Activated naive CD8-positive, alpha-beta T cell treated with anti-CD3 and anti-CD28 coated beads, Interleukin-2, amount 50 U/mL, for 24 hours (primary cell): ENCODE measurements around the gene CDC27.
A peak's percentile ranks its signal among the peaks of the same experiment; 100 is the strongest.
"Not testable (repeated sequence)": the region's sequence is repeated elsewhere in the genome, so short reads cannot be mapped to it uniquely, and the experiment has no call there.

ENCODE experiments used
- ATAC-seq: fragments of 150-1000 bp; cut with Tn5 transposase; one replicate; pipeline ENCODE4 v1.10.0; 2021
- DNase-seq: peaks from one replicate; pipeline ENCODE4 v3.0.0; 2021
- H3K27ac Mint-ChIP-seq: one replicate; pipeline ENCODE4 v1.8.0; 2021; ENCODE audit warnings: mild to moderate bottlenecking, mixed read lengths
- H3K27me3 Mint-ChIP-seq: one replicate; pipeline ENCODE4 v1.8.0; 2021; ENCODE audit warnings: mixed read lengths
- H3K36me3 Mint-ChIP-seq: one replicate; pipeline ENCODE4 v1.8.0; 2021; ENCODE audit warnings: low read depth, mixed read lengths
- H3K4me1 Mint-ChIP-seq: one replicate; pipeline ENCODE4 v1.8.0; 2021; ENCODE audit warnings: mixed read lengths
- H3K4me3 Mint-ChIP-seq: one replicate; pipeline ENCODE4 v1.8.0; 2021; ENCODE audit warnings: mild to moderate bottlenecking, moderate library complexity, mixed read lengths
- H3K9me3 Mint-ChIP-seq: one replicate; pipeline ENCODE4 v1.8.0; 2021; ENCODE audit warnings: mixed read lengths

Gene CDC27

GRCh38 chr17:47224077-47224476, 35.0 kb upstream of the CDC27 start:
- H3K36me3 Mint-ChIP-seq, H3K4me3 Mint-ChIP-seq, DNase-seq, H3K27ac Mint-ChIP-seq, ATAC-seq, H3K27me3 Mint-ChIP-seq, H3K9me3 Mint-ChIP-seq: not testable (repeated sequence)
- peaks cover 23% of the 10 kb centered on the region for H3K4me1 Mint-ChIP-seq

- no peak for DNase-seq
- Mint-ChIP-seq H3K4me3 (no peak overlapping the region), H3K4me1 (peaks cover 29% of the 10 kb centered on the region), H3K27me3 (no peaks in the 10 kb centered on the region), H3K36me3 (no peaks in the 10 kb centered on the region), H3K9me3 (peaks cover 8% of the 10 kb centered on the region), H3K27ac (no peak overlapping the region)
- no peak for ATAC-seq
Measured at GRCh38 chr17:47223460-47223859, 34.4 kb upstream of the CDC27 start.

- Mint-ChIP-seq H3K36me3 (no peaks in the 10 kb centered on the region), H3K4me3 (no peak overlapping the region), H3K9me3 (peaks cover 8% of the 10 kb centered on the region), H3K27ac (no peak overlapping the region), H3K4me1 (peaks cover 34% of the 10 kb centered on the region), H3K27me3 (no peaks in the 10 kb centered on the region)
- no peak for ATAC-seq
- DNase-seq, result no peak
Measured at GRCh38 chr17:47223007-47223406, 33.9 kb upstream of the CDC27 start.

GRCh38 chr17:47222047-47222446, 33.0 kb upstream of the CDC27 start:
- H3K36me3 Mint-ChIP-seq, result no peaks in the 10 kb centered on the region
- H3K9me3 Mint-ChIP-seq, result peaks cover 8% of the 10 kb centered on the region
- ATAC-seq (no peak), DNase-seq (no peak)
- H3K4me3 Mint-ChIP-seq, result no peak overlapping the region
- H3K27ac Mint-ChIP-seq, result no peak overlapping the region
- peaks cover 39% of the 10 kb centered on the region for H3K4me1 Mint-ChIP-seq
- no peaks in the 10 kb centered on the region for H3K27me3 Mint-ChIP-seq

- Mint-ChIP-seq H3K27ac (no peak overlapping the region), H3K27me3 (no peaks in the 10 kb centered on the region), H3K9me3 (peaks cover 8% of the 10 kb centered on the region), H3K36me3 (no peaks in the 10 kb centered on the region), H3K4me1 (peaks cover 42% of the 10 kb centered on the region), H3K4me3 (no peak overlapping the region)
- ATAC-seq (no peak), DNase-seq (no peak)
Measured at GRCh38 chr17:47221154-47221553, 32.1 kb upstream of the CDC27 start.

- Mint-ChIP-seq H3K4me1 (peaks cover 42% of the 10 kb centered on the region), H3K27ac (no peak overlapping the region)
- peak; percentile 87 for ATAC-seq
Measured at GRCh38 chr17:47220531-47220999, 31.5 kb upstream of the CDC27 start.

GRCh38 chr17:47219621-47220475, 30.8 kb upstream of the CDC27 start:
- H3K4me3 Mint-ChIP-seq, result no peak overlapping the region
- H3K27me3 Mint-ChIP-seq, result no peaks in the 10 kb centered on the region
- DNase-seq (no peak), ATAC-seq (no peak)
- peaks cover 42% of the 10 kb centered on the region for H3K4me1 Mint-ChIP-seq
- H3K9me3 Mint-ChIP-seq, result peaks cover 8% of the 10 kb centered on the region
- H3K36me3 Mint-ChIP-seq, result no peaks in the 10 kb centered on the region
- H3K27ac Mint-ChIP-seq, result no peak overlapping the region

More at GRCh38 chr17:47220531-47220999, 31.5 kb upstream of the CDC27 start:
- Mint-ChIP-seq H3K9me3 (peaks cover 8% of the 10 kb centered on the region), H3K4me3 (no peak overlapping the region), H3K27me3 (no peaks in the 10 kb centered on the region), H3K36me3 (no peaks in the 10 kb centered on the region)
- DNase-seq, result no peak

GRCh38 chr17:47218896-47219430, 29.9 kb upstream of the CDC27 start:
- Mint-ChIP-seq H3K36me3 (no peaks in the 10 kb centered on the region), H3K27me3 (no peaks in the 10 kb centered on the region), H3K27ac (no peak overlapping the region), H3K4me3 (peak overlapping the region; percentile 14), H3K9me3 (peaks cover 6% of the 10 kb centered on the region), H3K4me1 (peaks cover 42% of the 10 kb centered on the region)
- DNase-seq (no peak), ATAC-seq (no peak)

GRCh38 chr17:47217279-47217678, 28.2 kb upstream of the CDC27 start:
- H3K27ac Mint-ChIP-seq, DNase-seq, H3K36me3 Mint-ChIP-seq, H3K9me3 Mint-ChIP-seq, H3K27me3 Mint-ChIP-seq, ATAC-seq, H3K4me3 Mint-ChIP-seq: not testable (repeated sequence)
- peaks cover 42% of the 10 kb centered on the region for H3K4me1 Mint-ChIP-seq

GRCh38 chr17:47216821-47217220, 27.7 kb upstream of the CDC27 start:
- H3K27ac Mint-ChIP-seq, H3K27me3 Mint-ChIP-seq, DNase-seq, H3K9me3 Mint-ChIP-seq, H3K4me3 Mint-ChIP-seq, ATAC-seq, H3K36me3 Mint-ChIP-seq: not testable (repeated sequence)
- H3K4me1 Mint-ChIP-seq, result peaks cover 42% of the 10 kb centered on the region

- Mint-ChIP-seq H3K4me1 (peaks cover 27% of the 10 kb centered on the region), H3K27me3 (no peaks in the 10 kb centered on the region), H3K27ac (no peak overlapping the region), H3K4me3 (no peak overlapping the region), H3K9me3 (no peaks in the 10 kb centered on the region), H3K36me3 (no peaks in the 10 kb centered on the region)
- no peak for ATAC-seq
- DNase-seq, result no peak
Measured at GRCh38 chr17:47214931-47215330, 25.8 kb upstream of the CDC27 start.

GRCh38 chr17:47213540-47213939, 24.4 kb upstream of the CDC27 start:
- ATAC-seq (no peak), DNase-seq (no peak)
- H3K9me3 Mint-ChIP-seq, result no peaks in the 10 kb centered on the region
- H3K27me3 Mint-ChIP-seq, result no peaks in the 10 kb centered on the region
- H3K4me1 Mint-ChIP-seq, result peaks cover 14% of the 10 kb centered on the region
- H3K27ac Mint-ChIP-seq, result no peak overlapping the region
- H3K36me3 Mint-ChIP-seq, result no peaks in the 10 kb centered on the region
- no peak overlapping the region for H3K4me3 Mint-ChIP-seq

GRCh38 chr17:47212458-47212857, 23.4 kb upstream of the CDC27 start:
- H3K4me1 Mint-ChIP-seq, result peaks cover 12% of the 10 kb centered on the region
- H3K4me3 Mint-ChIP-seq, result no peak overlapping the region
- no peaks in the 10 kb centered on the region for H3K9me3 Mint-ChIP-seq
- no peak overlapping the region for H3K27ac Mint-ChIP-seq
- no peaks in the 10 kb centered on the region for H3K36me3 Mint-ChIP-seq
- DNase-seq (no peak), ATAC-seq (no peak)
- no peaks in the 10 kb centered on the region for H3K27me3 Mint-ChIP-seq

GRCh38 chr17:47210779-47211178, 21.7 kb upstream of the CDC27 start:
- no peaks in the 10 kb centered on the region for H3K27me3 Mint-ChIP-seq
- H3K9me3 Mint-ChIP-seq, result no peaks in the 10 kb centered on the region
- peaks cover 17% of the 10 kb centered on the region for H3K4me1 Mint-ChIP-seq
- ATAC-seq, result no peak
- H3K27ac Mint-ChIP-seq, result no peak overlapping the region
- H3K36me3 Mint-ChIP-seq, result no peaks in the 10 kb centered on the region
- H3K4me3 Mint-ChIP-seq, result no peak overlapping the region
- no peak for DNase-seq

GRCh38 chr17:47210105-47210504, 21.0 kb upstream of the CDC27 start:
- DNase-seq (no peak), ATAC-seq (no peak)
- H3K4me1 Mint-ChIP-seq, result peaks cover 24% of the 10 kb centered on the region
- H3K4me3 Mint-ChIP-seq, result no peak overlapping the region
- no peaks in the 10 kb centered on the region for H3K9me3 Mint-ChIP-seq
- no peak overlapping the region for H3K27ac Mint-ChIP-seq
- no peaks in the 10 kb centered on the region for H3K27me3 Mint-ChIP-seq
- no peaks in the 10 kb centered on the region for H3K36me3 Mint-ChIP-seq
